ENCODE data around the gene SH3BGRL3. TPM values are rescaled to one million over a fixed set of nuclear protein-coding genes. Genes with fewer than 3 reads are reported as not detected.

The SH3BGRL3 gene
- total RNA-seq, 3 donors from 2014 or later: 27.5 to 55.7 (median 50.1) TPM

DNA sequence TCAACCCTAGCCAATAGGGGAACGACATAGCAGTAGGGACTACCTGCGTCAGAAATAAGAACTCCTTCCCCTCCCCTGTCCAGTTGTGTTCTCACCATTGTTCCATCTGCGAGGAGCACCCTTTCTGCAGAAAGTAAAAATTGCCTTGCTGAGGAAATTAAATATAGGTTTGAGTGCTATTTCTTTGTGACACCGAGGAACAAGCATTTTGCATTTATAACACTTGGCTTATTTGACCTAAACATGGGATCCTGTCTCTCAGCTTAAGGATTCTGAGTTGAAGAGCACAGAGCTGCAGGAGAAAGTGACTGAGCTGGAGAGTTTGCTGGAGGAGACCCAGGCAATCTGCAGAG is 10.7 kb upstream of the SH3BGRL3 start:
- Histone ChIP-seq H3K4me1 (no peaks in the 10 kb centered on the region), H3K9me3 (no peaks in the 10 kb centered on the region)

GRCh38 chr1:26274801-26275425 is 5.0 kb upstream of the SH3BGRL3 start:
- intact Hi-C loops (cut with DNase I; ENCODE audit: low total_unique reads): loop anchor here (5.0 kb wide), 1 partner anchor 47 kb away; no protein-coding TSS in a partner anchor

More for the DNA sequence above, 10.7 kb upstream of the SH3BGRL3 start:
- Histone ChIP-seq H3K4me3 (no peak overlapping the region), H3K27ac (no peak overlapping the region), H3K36me3 (no peaks in the 10 kb centered on the region), H3K27me3 (no peaks in the 10 kb centered on the region)
- intact Hi-C loops (cut with DNase I; ENCODE audit: low total_unique reads): no loop called here
- DNase-seq (ENCODE audit: low spot score in 2 of 2): no peak
- TF ChIP-seq POLR2AphosphoS5 (IDR thresholded peaks at IDR 0.05) (no peak), CTCF (IDR thresholded peaks at IDR 0.05) (no peak), POLR2A (IDR thresholded peaks at IDR 0.05) (no peak)

DNA sequence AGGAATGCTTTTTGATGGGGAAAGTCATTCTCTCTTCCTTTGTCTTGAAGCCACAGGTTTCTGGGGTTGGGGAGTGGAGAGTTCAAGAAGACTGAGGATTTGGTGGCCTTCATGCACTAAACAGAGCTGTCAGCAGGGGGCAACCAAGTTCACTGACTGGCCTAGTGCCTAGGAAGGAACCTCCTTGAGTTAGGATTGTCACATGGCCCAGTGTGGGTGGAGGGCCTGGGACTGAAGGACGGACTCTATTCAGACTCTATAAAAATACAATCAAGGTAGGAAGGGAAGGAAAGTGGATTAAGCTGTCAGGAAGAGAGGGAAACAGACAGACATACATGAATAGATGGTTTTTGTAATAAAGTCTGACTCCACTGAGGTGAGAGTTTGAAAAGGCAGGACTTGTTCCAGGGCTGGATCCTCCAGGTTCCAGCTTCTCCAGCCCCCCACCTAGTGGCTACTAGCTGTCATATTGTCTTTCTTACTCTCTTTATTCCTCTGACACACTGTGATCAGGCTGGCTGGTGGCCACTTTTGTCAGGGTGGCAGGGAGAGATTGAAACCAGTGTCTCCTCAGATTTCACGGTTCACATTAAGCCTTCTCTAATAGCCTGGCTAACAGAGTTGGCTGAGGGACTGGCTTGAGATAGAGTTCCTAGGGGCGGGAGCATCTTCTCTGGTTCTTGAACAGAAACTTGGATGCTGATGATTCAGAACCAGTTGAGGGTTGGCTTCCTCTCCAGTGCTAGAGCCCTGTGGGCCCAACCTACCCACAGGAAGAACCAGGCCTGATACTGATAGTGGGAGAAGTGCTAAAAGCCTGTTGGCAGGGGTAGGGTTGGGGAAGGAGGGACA is 4.1 kb upstream of the SH3BGRL3 start:
- Histone ChIP-seq H3K27ac (peak overlapping the region; percentile 95 to 97), H3K27me3 (no peaks in the 10 kb centered on the region), H3K36me3 (no peaks in the 10 kb centered on the region), H3K4me1 (peaks cover 11 to 28% of the 10 kb centered on the region in 2 donors), H3K4me3 (peak overlapping the region in 1 of 3 donors; percentile 24), H3K9me3 (no peaks in the 10 kb centered on the region)
- intact Hi-C loops (cut with DNase I; ENCODE audit: low total_unique reads): loop anchor here (5.0 kb wide), 1 partner anchor 46 kb away; no protein-coding TSS in a partner anchor
- TF ChIP-seq POLR2AphosphoS5 (IDR thresholded peaks at IDR 0.05) (peak; percentile 5 to 46 (median 26)), POLR2A (IDR thresholded peaks at IDR 0.05) (no peak), CTCF (IDR thresholded peaks at IDR 0.05) (peak; percentile 79 to 90 (median 89))
- DNase-seq (ENCODE audit: low spot score in 2 of 2): peak; percentile 71 to 82

More at GRCh38 chr1:26274801-26275425, 5.0 kb upstream of the SH3BGRL3 start:
- TF ChIP-seq POLR2AphosphoS5 (IDR thresholded peaks at IDR 0.05) (no peak), CTCF (IDR thresholded peaks at IDR 0.05) (no peak), POLR2A (IDR thresholded peaks at IDR 0.05) (no peak)
- DNase-seq (ENCODE audit: low spot score in 2 of 2): no peak
- peak overlapping the region; percentile 95 to 97 for H3K27ac ChIP-seq
- no peaks in the 10 kb centered on the region for H3K9me3 ChIP-seq
- H3K36me3 ChIP-seq: no peaks in the 10 kb centered on the region
- H3K4me1 ChIP-seq: peaks cover 11 to 28% of the 10 kb centered on the region in 2 donors
- H3K27me3 ChIP-seq: no peaks in the 10 kb centered on the region
- H3K4me3 ChIP-seq: no peak overlapping the region

DNA sequence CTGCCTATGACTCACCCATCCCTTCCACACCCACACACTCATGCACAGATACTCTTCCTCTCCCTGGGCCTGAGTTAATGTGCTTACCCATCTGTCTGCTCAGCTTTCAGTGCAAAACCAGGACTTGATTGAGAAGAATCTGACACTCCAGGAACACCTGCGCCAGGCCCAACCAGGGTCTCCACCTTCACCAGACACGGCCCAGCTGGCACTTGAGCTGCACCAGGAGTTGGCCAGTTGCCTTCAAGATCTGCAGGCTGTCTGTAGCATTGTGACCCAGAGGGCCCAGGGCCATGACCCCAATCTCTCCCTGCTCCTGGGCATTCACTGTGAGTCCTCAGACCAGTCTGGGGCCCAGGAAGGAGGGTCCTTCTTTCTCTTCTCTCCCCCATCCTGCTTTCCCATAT is 3.5 kb upstream of the SH3BGRL3 start:
- H3K9me3 ChIP-seq: no peaks in the 10 kb centered on the region
- DNase-seq (ENCODE audit: low spot score in 2 of 2): no peak
- H3K4me3 ChIP-seq: peak overlapping the region in 1 of 3 donors; percentile 24
- no peaks in the 10 kb centered on the region for H3K27me3 ChIP-seq
- intact Hi-C loops (cut with DNase I; ENCODE audit: low total_unique reads): loop anchor here (5.0 kb wide), 1 partner anchor 46 kb away; no protein-coding TSS in a partner anchor
- H3K4me1 ChIP-seq: peaks cover 11 to 28% of the 10 kb centered on the region in 2 donors
- TF ChIP-seq POLR2A (IDR thresholded peaks at IDR 0.05): no peak
- peak in 1 of 3 donors; percentile 6 for TF ChIP-seq POLR2AphosphoS5 (IDR thresholded peaks at IDR 0.05)
- peak overlapping the region; percentile 95 to 97 for H3K27ac ChIP-seq
- no peaks in the 10 kb centered on the region for H3K36me3 ChIP-seq

DNA sequence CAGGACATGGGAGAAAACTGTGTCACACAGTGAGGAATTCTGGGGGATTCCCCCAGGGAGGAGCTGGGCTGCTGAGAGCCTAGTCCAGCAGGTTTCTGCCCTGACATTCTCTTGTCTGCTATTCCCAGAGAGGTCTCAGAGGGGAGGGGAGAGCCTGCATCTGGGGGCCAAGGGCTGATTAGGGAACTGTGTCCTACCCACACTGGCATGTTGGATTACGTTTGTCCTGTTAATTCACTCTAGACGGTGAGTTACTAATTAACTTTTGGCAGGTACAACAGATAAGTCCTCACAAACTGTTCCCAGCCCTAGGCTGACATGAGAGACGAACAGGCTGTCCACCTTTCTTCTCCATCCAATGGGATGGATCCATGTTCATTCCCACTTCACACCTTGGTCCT is 2.6 kb upstream of the SH3BGRL3 start:
- DNase-seq (ENCODE audit: low spot score in 2 of 2): no peak
- no peaks in the 10 kb centered on the region for H3K36me3 ChIP-seq
- TF ChIP-seq CTCF (IDR thresholded peaks at IDR 0.05): no peak
- no peak for TF ChIP-seq POLR2A (IDR thresholded peaks at IDR 0.05)
- TF ChIP-seq POLR2AphosphoS5 (IDR thresholded peaks at IDR 0.05): no peak
- H3K27me3 ChIP-seq: no peaks in the 10 kb centered on the region
- H3K4me3 ChIP-seq: no peak overlapping the region
- H3K9me3 ChIP-seq: no peaks in the 10 kb centered on the region
- peak overlapping the region; percentile 95 to 97 for H3K27ac ChIP-seq
- H3K4me1 ChIP-seq: peaks cover 11 to 28% of the 10 kb centered on the region in 2 donors
- intact Hi-C loops (cut with DNase I; ENCODE audit: low total_unique reads): loop anchor here (5.0 kb wide), 1 partner anchor 45 kb away; no protein-coding TSS in a partner anchor
